HG02884 (cell line): ENCODE results near the gene CACFD1.
"Not testable (repeated sequence)": the region's sequence is repeated elsewhere in the genome, so short reads cannot be mapped to it uniquely, and the experiment has no call there.

Experiments used
- ATAC-seq: cut with Tn5 transposase; IDR thresholded peaks from one replicate; pipeline ENCODE4 v1.9.1; 2021; ENCODE audit warnings: mild to moderate bottlenecking, moderate library complexity; ENCODE audit not compliant: unreplicated experiment

CACFD1 gene

DNA sequence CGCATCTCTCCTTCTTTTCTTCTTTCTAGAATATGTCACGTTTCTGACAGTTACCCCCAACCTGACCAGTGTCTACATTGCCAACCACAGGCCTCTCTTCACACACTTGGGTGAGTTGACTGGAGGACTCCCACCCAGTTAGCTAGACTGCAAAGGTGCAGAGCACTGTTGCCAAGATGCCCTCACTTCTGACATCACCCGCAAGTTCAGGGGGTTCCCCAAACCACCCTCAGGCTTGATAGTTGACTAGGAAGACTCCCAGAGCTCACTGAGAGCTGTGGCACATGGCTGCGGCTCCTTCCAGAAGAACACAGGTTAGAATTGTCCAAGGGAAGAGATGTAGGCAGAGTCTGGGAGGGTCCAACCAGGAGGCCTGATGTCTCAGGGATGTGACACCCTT is 20.4 kb upstream of the CACFD1 start:
- no peak for ATAC-seq

DNA sequence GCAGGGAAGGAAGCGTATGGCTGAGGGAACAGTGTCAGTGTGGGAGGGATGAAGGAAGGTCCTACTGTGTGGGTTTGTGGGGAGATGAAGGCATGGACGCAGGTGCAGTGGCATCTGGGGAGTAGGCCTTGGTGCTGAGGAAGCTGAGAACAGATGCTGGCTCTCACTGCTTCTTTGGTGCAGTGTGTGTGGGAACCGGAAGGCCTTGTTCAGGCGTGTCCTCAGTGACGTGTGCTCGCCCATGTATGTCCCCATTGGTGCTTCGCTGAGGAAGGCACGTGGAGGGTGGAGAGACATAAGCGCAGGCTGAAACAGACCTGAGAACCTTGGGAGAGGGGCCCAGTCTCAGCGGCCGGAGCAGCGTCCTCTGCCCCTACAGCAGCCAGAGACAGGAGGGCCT is 18.9 kb upstream of the CACFD1 start:
- ATAC-seq: no peak

- no peak for ATAC-seq
Observed at GRCh38 chr9:133441571-133441970, 18.2 kb upstream of the CACFD1 start.

- no peak for ATAC-seq
Observed at GRCh38 chr9:133443248-133443647, 16.5 kb upstream of the CACFD1 start.

GRCh38 chr9:133443982-133444381 is 15.8 kb upstream of the CACFD1 start:
- ATAC-seq: no peak

GRCh38 chr9:133445293-133445969 is 14.3 kb upstream of the CACFD1 start:
- no peak for ATAC-seq

DNA sequence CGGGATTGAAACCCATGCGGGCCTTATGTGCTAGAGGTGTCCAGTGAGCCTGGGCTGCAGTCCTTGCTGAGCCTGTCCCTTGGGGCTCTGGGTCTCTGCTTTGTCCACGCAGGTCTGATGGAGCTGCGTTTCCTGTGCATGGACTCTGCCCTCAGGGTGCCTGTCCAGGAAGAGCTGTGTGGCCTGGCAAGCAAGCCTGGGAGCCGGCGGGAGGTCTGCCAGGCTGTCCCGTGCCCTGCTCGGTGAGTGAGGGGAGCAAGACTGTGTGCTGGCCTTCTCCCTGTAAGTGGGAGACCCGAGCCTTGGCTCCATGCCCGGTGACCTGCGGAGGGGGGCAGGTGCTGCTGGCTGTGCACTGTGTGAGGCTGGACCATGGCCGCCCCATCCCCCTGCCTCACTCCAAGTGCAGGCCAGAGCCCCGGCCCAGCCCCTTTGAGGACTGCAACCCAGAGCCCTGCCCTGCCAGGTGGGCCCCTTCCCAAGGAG is 11.2 kb upstream of the CACFD1 start:
- ATAC-seq: no peak

GRCh38 chr9:133449760-133450159 is 10.0 kb upstream of the CACFD1 start:
- ATAC-seq: no peak

DNA sequence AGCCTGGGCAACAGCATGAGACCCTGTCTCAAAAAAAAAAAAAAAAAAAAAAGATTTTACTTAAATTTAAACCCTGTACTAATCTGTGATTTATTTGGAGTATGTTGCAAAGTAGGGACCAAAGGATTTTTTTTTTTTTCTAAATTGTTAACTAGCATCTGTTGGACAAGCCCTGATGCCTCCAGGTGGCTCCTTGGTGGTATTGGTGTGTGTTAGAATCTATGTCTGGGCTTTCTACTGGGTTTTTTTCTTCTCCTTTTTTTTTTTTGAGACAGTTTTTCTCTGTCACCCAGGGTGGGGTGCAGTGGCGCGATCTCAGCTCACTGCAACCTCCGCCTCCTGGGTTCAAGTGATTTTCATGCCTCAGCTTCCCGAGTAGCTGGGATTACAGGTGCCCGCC is 7.9 kb upstream of the CACFD1 start:
- not testable (repeated sequence) for ATAC-seq

DNA sequence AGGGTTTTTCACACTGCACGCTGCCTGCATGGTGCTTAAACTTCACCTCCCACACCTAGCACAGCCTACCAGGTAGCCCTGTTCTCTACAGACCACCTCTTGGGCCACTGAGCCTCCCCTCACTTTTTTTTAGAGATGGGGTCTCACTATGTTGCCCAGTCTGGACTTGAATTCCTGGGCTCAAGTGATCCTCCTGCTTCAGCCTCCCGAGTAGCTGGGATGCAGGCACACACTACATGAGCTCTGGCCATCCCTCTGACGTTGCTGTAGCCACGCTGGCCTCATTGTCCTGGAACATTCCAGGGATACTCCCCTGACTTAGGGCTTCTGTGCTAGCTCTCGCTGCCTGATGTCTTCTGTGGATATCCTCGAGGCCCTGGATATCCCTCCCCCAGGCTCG is 7.2 kb upstream of the CACFD1 start:
- ATAC-seq: no peak

DNA sequence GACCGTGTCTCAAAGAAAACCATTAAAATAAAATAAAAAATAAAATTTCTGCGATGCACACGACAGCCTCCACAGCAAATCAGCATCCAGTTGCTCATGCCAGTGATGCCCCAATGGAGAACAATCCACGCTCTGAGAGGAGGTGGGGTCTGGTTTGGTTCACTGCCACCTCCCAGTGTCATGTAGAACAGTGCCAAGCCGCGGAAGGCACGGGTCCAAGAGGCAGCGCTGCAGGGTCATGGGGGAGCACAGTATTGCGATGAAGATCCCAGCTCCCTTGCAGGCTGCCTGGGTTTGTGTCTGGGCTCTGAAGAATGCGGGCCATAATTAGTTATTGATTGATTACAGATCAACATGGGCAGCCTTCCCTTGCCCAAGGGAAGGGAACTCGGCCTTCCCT is 6.1 kb upstream of the CACFD1 start:
- ATAC-seq: no peak

DNA sequence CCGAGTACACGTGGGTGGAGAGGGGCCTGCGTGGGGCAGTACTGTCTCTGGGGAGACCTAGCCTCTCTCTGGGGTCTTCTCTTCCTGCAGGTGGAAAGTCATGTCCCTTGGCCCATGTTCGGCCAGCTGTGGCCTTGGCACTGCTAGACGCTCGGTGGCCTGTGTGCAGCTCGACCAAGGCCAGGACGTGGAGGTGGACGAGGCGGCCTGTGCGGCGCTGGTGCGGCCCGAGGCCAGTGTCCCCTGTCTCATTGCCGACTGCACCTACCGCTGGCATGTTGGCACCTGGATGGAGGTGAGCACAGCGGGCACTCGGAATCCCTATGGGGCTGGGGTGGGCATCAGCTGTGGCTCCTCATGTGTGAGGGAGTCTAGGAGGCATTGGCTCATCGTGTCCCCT is 5.5 kb upstream of the CACFD1 start:
- no peak for ATAC-seq

DNA sequence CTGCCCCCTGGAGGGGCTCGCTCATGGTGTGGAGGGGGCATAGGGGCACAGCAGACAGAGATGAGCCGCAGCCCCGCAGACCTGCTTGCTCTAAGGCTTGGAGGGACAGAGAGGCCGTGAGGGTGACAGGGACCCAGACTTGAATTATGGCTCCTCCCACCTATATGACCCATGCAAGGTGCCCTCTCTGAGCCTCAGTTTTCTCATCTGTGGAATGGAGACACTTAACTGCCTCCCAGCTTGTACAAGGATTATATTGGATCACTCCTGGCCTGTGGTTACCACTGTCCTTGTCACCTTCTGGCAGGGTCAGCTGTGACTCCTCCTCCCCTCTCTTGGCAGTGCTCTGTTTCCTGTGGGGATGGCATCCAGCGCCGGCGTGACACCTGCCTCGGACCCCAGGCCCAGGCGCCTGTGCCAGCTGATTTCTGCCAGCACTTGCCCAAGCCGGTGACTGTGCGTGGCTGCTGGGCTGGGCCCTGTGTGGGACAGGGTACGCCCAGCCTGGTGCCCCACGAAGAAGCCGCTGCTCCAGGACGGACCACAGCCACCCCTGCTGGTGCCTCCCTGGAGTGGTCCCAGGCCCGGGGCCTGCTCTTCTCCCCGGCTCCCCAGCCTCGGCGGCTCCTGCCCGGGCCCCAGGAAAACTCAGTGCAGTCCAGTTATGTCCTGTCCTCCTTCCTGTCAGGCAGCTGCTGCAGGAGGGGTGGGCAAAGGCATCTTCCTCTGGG is 4.7 kb upstream of the CACFD1 start:
- ATAC-seq: no peak

GRCh38 chr9:133455936-133456335 is 3.8 kb upstream of the CACFD1 start:
- no peak for ATAC-seq

GRCh38 chr9:133456409-133456808 is 3.4 kb upstream of the CACFD1 start:
- no peak for ATAC-seq

DNA sequence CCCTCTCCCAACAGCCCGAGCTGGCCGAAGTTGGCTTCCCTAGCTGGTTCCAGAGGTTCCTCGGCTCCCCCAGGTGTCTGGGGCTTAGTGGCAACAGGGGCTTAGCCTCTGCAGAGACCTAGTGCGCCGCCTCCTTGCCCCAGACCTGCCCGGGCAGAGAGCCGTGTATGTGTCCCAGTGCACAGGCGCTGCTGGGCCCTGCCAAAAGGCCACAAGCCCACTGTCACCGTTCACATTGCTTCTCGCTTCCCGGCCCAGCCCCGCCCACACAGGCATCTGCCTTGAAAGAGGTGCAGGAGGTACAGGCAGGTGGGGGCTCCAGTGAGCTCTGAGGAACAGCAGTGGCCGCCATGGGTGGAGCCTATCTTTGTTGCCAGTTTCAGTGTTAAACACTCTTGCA is 2.5 kb upstream of the CACFD1 start:
- ATAC-seq: no peak

GRCh38 chr9:133457748-133458147 is 2.0 kb upstream of the CACFD1 start:
- no peak for ATAC-seq

DNA sequence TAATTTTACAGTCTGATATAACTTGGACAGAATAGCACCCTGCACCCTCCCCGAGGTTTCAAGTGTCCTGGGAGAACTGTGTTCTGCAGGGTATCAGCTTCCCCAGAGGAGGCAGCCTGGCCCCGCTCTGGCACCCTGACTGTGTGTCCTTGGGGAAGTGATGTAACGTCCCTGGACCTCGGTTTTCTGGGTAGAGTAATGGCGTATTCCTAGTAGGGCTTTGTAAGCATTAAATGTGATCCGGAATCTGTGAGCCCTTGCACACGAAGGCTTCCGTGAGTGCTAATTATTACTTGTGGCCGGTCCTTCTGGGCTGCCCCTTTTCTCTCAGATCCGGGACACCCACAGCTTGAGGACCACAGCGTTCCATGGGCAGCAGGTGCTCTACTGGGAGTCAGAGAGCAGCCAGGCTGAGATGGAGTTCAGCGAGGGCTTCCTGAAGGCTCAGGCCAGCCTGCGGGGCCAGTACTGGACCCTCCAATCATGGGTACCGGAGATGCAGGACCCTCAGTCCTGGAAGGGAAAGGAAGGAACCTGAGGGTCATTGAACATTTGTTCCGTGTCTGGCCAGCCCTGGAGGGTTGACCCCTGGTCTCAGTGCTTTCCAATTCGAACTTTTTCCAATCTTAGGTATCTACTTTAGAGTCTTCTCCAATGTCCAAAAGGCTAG is 1.0 kb upstream of the CACFD1 start:
- ATAC-seq: no peak

GRCh38 chr9:133460405-133461175 is 812 bp downstream of the CACFD1 start:
- ATAC-seq: peak; percentile 12

DNA sequence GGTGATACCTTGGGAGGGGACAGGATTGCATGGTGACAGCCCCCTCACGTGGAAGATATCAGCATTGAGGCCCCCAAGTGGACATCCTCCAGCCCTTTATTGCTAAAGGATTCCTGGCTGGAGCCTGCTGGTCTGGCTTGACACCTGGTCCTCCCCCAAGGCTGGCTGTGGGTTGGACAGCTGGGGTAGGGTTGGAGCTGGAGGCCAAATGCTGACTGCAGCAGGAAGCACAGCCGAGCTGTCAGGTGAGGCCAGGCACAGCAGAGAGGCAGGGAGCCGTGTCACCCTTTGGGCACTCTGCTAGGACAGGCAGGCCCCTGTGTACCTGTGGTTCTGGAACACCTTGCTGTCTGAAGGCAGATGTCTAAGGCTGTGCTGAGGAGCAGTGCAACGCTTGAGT is 2.2 kb downstream of the CACFD1 start:
- no peak for ATAC-seq

- no peak for ATAC-seq
Observed at GRCh38 chr9:133463234-133463863, 3.6 kb downstream of the CACFD1 start.
